Measurements from ENCODE around the gene GBGT1.

DNA sequence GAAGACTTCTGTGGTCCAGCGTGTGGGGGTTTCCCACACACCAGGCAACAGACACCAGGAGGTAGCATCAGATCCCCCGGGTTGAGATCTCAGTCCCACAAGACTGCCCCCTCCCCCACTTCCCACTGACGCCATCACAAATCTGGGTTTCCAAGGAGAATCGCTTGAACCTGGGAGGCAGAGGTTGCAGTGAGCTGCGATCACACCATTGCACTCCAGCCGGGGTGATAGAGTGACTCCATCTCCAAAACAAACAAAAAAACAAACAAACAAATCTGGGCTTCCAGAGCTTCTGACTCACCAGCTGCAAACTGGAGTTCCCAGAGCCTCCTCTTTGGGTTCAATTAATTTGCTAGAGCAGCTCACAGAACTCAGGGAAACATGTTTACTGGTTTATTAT, 4.7 kb upstream of the GBGT1 start:
- TF ChIP-seq, protein P1, sequence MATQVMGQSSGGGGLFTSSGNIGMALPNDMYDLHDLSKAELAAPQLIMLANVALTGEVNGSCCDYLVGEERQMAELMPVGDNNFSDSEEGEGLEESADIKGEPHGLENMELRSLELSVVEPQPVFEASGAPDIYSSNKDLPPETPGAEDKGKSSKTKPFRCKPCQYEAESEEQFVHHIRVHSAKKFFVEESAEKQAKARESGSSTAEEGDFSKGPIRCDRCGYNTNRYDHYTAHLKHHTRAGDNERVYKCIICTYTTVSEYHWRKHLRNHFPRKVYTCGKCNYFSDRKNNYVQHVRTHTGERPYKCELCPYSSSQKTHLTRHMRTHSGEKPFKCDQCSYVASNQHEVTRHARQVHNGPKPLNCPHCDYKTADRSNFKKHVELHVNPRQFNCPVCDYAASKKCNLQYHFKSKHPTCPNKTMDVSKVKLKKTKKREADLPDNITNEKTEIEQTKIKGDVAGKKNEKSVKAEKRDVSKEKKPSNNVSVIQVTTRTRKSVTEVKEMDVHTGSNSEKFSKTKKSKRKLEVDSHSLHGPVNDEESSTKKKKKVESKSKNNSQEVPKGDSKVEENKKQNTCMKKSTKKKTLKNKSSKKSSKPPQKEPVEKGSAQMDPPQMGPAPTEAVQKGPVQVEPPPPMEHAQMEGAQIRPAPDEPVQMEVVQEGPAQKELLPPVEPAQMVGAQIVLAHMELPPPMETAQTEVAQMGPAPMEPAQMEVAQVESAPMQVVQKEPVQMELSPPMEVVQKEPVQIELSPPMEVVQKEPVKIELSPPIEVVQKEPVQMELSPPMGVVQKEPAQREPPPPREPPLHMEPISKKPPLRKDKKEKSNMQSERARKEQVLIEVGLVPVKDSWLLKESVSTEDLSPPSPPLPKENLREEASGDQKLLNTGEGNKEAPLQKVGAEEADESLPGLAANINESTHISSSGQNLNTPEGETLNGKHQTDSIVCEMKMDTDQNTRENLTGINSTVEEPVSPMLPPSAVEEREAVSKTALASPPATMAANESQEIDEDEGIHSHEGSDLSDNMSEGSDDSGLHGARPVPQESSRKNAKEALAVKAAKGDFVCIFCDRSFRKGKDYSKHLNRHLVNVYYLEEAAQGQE (IDR thresholded peaks at IDR 0.05; ENCODE audit: insufficient read depth in 1 of 2, low read depth in 2 of 2, low read length in 2 of 2), result no peak
- TF ChIP-seq SIN3A (IDR thresholded peaks at IDR 0.05; ENCODE audit: borderline replicate concordance, insufficient read depth, low read length), result no peak
- no peak for TF ChIP-seq POLR2AphosphoS5 (IDR thresholded peaks at IDR 0.05; ENCODE audit: low read depth, low read length)
